ENCODE data around the gene CD40LG.

DNA sequence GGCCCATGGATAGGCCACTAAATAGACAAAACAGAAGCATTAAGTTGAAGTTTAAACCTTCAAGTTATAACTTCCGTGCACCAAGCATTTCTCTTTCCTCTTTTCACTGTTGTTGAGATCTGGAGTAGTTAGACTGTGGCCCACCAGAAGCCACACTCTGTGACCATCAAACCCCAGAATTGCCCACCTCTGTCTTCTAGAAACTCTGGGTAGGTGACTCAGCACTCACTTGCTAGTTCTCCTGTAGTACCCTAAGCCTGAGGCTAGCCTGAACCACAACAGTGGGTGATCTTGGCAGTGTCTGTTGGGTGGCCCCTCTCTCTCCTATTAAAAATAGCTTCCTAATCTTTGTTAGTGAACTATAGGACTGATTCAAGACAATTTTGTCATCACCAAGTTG lies 24.6 kb upstream of the CD40LG start:
- TF ChIP-seq, protein P1, sequence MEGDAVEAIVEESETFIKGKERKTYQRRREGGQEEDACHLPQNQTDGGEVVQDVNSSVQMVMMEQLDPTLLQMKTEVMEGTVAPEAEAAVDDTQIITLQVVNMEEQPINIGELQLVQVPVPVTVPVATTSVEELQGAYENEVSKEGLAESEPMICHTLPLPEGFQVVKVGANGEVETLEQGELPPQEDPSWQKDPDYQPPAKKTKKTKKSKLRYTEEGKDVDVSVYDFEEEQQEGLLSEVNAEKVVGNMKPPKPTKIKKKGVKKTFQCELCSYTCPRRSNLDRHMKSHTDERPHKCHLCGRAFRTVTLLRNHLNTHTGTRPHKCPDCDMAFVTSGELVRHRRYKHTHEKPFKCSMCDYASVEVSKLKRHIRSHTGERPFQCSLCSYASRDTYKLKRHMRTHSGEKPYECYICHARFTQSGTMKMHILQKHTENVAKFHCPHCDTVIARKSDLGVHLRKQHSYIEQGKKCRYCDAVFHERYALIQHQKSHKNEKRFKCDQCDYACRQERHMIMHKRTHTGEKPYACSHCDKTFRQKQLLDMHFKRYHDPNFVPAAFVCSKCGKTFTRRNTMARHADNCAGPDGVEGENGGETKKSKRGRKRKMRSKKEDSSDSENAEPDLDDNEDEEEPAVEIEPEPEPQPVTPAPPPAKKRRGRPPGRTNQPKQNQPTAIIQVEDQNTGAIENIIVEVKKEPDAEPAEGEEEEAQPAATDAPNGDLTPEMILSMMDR (conservative IDR thresholded peaks at IDR 0.05 in 1 of 2, IDR thresholded peaks at IDR 0.05 in 1 of 2; ENCODE audit: extremely low read depth in 1 of 2, insufficient read depth in 1 of 2, low read depth in 1 of 2, low read length in 2 of 2) = no peak
- TF ChIP-seq EZH2 (IDR thresholded peaks at IDR 0.05; ENCODE audit: borderline replicate concordance, low read length) = no peak
